SH-SY5Y (cell line): ENCODE measurements around the gene CNTN5.

Experiments
- GATA2 ChIP-seq: IDR thresholded peaks from 2 replicates; pipeline ENCODE4 v1.6.1; 2011; ENCODE audit warnings: mild to moderate bottlenecking, low read depth, low read length
- GATA3 ChIP-seq: IDR thresholded peaks from 2 replicates; pipeline ENCODE4 v1.6.1; 2011; ENCODE audit warnings: low read depth, mild to moderate bottlenecking, low read length, moderate library complexity

DNA sequence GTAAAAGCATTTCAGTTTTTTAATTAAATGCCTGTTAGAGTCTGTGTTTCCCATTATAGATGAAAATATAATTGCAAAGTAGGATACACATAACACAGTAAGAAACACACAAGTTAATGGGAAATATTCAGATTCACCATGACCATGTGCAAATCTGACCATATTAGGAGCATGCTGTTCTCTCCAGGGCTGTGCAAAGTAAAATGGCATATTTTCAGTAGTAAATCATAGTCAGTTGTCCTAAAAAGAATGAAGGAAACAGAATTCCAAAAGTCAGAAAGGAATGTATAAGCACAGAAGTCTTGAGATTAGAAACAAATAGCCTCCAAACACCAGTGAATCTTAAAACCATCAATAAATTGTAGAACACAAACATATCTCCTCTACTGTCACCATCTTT, 44.4 kb downstream of the CNTN5 start:
- TF ChIP-seq GATA2 (no peak), GATA3 (no peak)
